HepG2 (cell line): ENCODE measurements around the gene QRSL1. TPM values are rescaled to one million over a fixed set of nuclear protein-coding genes. Genes with fewer than 3 reads are reported as not detected.

Experiments
- ATAC-seq: fragments of 200-7000 bp; cut with Tn5 transposase; 3 replicates; pipeline ENCODE4 v1.9.1; 2020; ENCODE audit warnings: mild to moderate bottlenecking, moderate library complexity
- BruUV-seq: library from RNA; stranded (reverse); fragments of 400-500 nt; replicated peaks from 2 replicates; lab custom pipeline; 2021; lab: Mats Ljungman, UMichigan
- CTCF ChIA-PET: fragments of 300-600 bp; formaldehyde crosslinking; extraction: SDS; loops from one replicate; lab custom pipeline; 2021; ENCODE audit warnings: low total read pairs, inconsistent platforms, low intra/inter-chr PET ratio; lab: Yijun Ruan, JAX
- POLR2A ChIA-PET: fragments of 350-600 bp; sonication (Branson Sonifier 250); formaldehyde crosslinking; loops from one replicate; lab custom pipeline; 2020; ENCODE audit warnings: antibody characterized with exemption, inconsistent platforms; lab: Yijun Ruan, JAX
- DNase-seq: peaks from one replicate; pipeline ENCODE4 v3.0.0-alpha.2; 2015; ENCODE audit warnings: low spot score
- FAIRE-seq: peaks from 3 replicates; lab custom pipeline; 2011; peaks lifted over from hg19 to GRCh38; lab: Jason Lieb, UNC
- H2AFZ ChIP-seq: one replicate; pipeline ENCODE4 v1.6.1; 2011; ENCODE audit warnings: low read length, inconsistent platforms
- H3K27ac ChIP-seq: fragments of 300-600 bp; 3 replicates; pipeline ENCODE4 v1.8.0; 2011; ENCODE audit warnings: mixed run types, mild to moderate bottlenecking, mixed read lengths, low read length, inconsistent platforms; ENCODE audit not compliant: insufficient read depth; ENCODE audit errors: extremely low read length
- H3K27me3 ChIP-seq, 2 experiments: fragments of 200-600 bp in 1 of 2; 2 replicates in 1 of 2; 3 replicates in 1 of 2; pipeline versions ENCODE4 v1.6.0 to v1.8.0; 2011; ENCODE audit warnings: low read length in 2 of 2, mild to moderate bottlenecking in 2 of 2, moderate library complexity in 2 of 2, inconsistent platforms in 1 of 2; ENCODE audit not compliant: insufficient read depth in 2 of 2, control insufficient read depth in 1 of 2
- H3K36me3 ChIP-seq, 2 experiments: fragments of 200-600 bp in 1 of 2; replicated peaks in 1 of 2; 2 replicates in 1 of 2; 3 replicates in 1 of 2; pipeline versions ENCODE4 v1.5.1 to v1.8.0; 2011; ENCODE audit warnings: low read length in 2 of 2, inconsistent platforms in 1 of 2; ENCODE audit not compliant: insufficient read depth in 2 of 2, control insufficient read depth in 1 of 2
- H3K4me1 ChIP-seq: 2 replicates; pipeline ENCODE4 v1.5.1; 2012; ENCODE audit warnings: low read length, inconsistent platforms; ENCODE audit not compliant: insufficient read depth
- H3K4me2 ChIP-seq: 2 replicates; pipeline ENCODE4 v1.6.0; 2011; ENCODE audit warnings: low read depth, low read length, inconsistent platforms
- H3K4me3 ChIP-seq, 3 experiments: fragments of 200-600 bp in 1 of 3; sonication (generic), shearing (Covaris generic) in 1 of 3; replicated peaks in 1 of 3; 2 replicates each; pipeline ENCODE4 v1.5.1; 2011 to 2016; ENCODE audit warnings: low read length in 3 of 3, inconsistent platforms in 2 of 3, low read depth in 2 of 3, mild to moderate bottlenecking in 2 of 3, control low read depth in 1 of 3, mixed read lengths in 1 of 3; ENCODE audit not compliant: insufficient read depth in 1 of 3
- H3K79me2 ChIP-seq: one replicate; pipeline ENCODE4 v1.6.1; 2011; ENCODE audit warnings: low read length, inconsistent platforms; ENCODE audit not compliant: insufficient read depth
- H3K9ac ChIP-seq: 2 replicates; pipeline ENCODE4 v1.6.0; 2011; ENCODE audit warnings: mild to moderate bottlenecking, low read depth, low read length, inconsistent platforms; ENCODE audit not compliant: insufficient read depth
- H3K9me3 ChIP-seq: 2 replicates; pipeline ENCODE4 v1.5.1; 2012; ENCODE audit warnings: mild to moderate bottlenecking, low read length
- H4K20me1 ChIP-seq: 2 replicates; pipeline ENCODE4 v1.6.0; 2011; ENCODE audit warnings: inconsistent platforms, mild to moderate bottlenecking, low read length, moderate library complexity; ENCODE audit not compliant: insufficient read depth
- ASH2L ChIP-seq: fragments of 300-600, 200-600 bp; sonication (generic); IDR thresholded peaks from 2 replicates; pipeline ENCODE4 v1.7.0; 2017; ENCODE audit warnings: low read depth, mild to moderate bottlenecking, moderate library complexity, mixed read lengths, low read length; ENCODE audit not compliant: insufficient read length
- HDAC6 ChIP-seq: fragments of 200-600 bp; sonication (generic); IDR thresholded peaks from 2 replicates; pipeline ENCODE4 v1.7.0; 2017; ENCODE audit warnings: mild to moderate bottlenecking, antibody characterized with exemption, low read length, low read depth
- MEIS1 ChIP-seq: sonication (generic); formaldehyde crosslinking; IDR thresholded peaks from 2 replicates; pipeline ENCODE4 v1.9.0; 2021; ENCODE audit warnings: mild to moderate bottlenecking, missing genetic modification reagents, moderate library complexity, borderline replicate concordance
- RELA ChIP-seq: sonication (generic); formaldehyde crosslinking; IDR thresholded peaks from 2 replicates; pipeline ENCODE4 v1.4.0; 2020; ENCODE audit warnings: missing genetic modification reagents
- RNF2 ChIP-seq: fragments of 450-650 bp; conservative IDR thresholded peaks from 2 replicates; pipeline ENCODE4 v1.6.1; 2016; ENCODE audit warnings: low read depth
- SNAPC4 ChIP-seq: sonication (generic); formaldehyde crosslinking; IDR thresholded peaks from 2 replicates; pipeline ENCODE4 v1.4.0; 2020; ENCODE audit warnings: mild to moderate bottlenecking, missing genetic modification reagents
- TARDBP ChIP-seq: sonication (generic); formaldehyde crosslinking; IDR thresholded peaks from 2 replicates; pipeline ENCODE4 v1.8.0; 2022; ENCODE audit warnings: mild to moderate bottlenecking, missing genetic modification reagents
- ZBTB42 ChIP-seq: sonication (generic); formaldehyde crosslinking; IDR thresholded peaks from 2 replicates; pipeline ENCODE4 v1.5.0; 2020; ENCODE audit warnings: mild to moderate bottlenecking, missing genetic modification reagents
- ZMAT5 ChIP-seq: sonication (generic); formaldehyde crosslinking; IDR thresholded peaks from 2 replicates; pipeline ENCODE4 v1.5.0; 2020; ENCODE audit warnings: mild to moderate bottlenecking, low read depth, missing genetic modification reagents, borderline replicate concordance
- ZNF17 ChIP-seq: sonication (generic); formaldehyde crosslinking; IDR thresholded peaks from 2 replicates; pipeline ENCODE4 v1.5.0; 2020; ENCODE audit warnings: mild to moderate bottlenecking, missing genetic modification reagents
- ZNF564 ChIP-seq: sonication (generic); formaldehyde crosslinking; IDR thresholded peaks from 2 replicates; pipeline ENCODE4 v1.8.1; 2023; ENCODE audit warnings: mild to moderate bottlenecking, missing genetic modification reagents
- WGBS: methylation state at CpG from one replicate; pipeline ENCODE4 v1.1.6; 2017; ENCODE audit warnings: low lambda C conversion rate; 5-methylcytosine and 5-hydroxymethylcytosine counted together
- in situ Hi-C: cut with HindIII; loops from 2 replicates; pipeline ENCODE4 v1.10.0; 2017; ENCODE audit warnings: low pct_unique_long_range_greater_than_20kb; ENCODE audit not compliant: extremely low pct_ligation_motif_present
- intact Hi-C: fragments of 100-400 bp; cut with micrococcal nuclease; formaldehyde crosslinking; loops from one replicate; pipeline ENCODE4 v1.10.0; 2022; ENCODE audit not compliant: unreplicated experiment
- polyA plus RNA-seq, 8 experiments: library from polyadenylated mRNA; depleted of rRNA in 3 of 8; stranded (reverse) in 7 of 8; unstranded in 1 of 8; fragments of >200 nt; fragmentation: Illumina TruSeq in 4 of 8; extraction: Trizol in 4 of 8; gene quantifications; 2 replicates each; pipeline versions ENCODE4 v1.2.1 to v1.2.3, GENCODE V29; 2011 to 2016; ENCODE audit warnings: low read depth in 4 of 8, missing spikeins in 1 of 8, mixed read lengths in 1 of 8; ENCODE audit not compliant: insufficient read depth in 1 of 8
- total RNA-seq, 5 experiments: library from RNA; depleted of rRNA; stranded (reverse); fragments of >200 nt; fragmentation: Illumina TruSeq; extraction: Trizol; gene quantifications; 2 replicates each; pipeline ENCODE4 v1.2.3, GENCODE V29; 2016; ENCODE audit warnings: low read depth in 1 of 5
- TF ChIP-seq, protein P1 (sequence below): IDR thresholded peaks from 2 replicates; pipeline ENCODE4 v1.6.1; 2016; ENCODE audit warnings: control low read depth
- TF ChIP-seq, protein P2 (sequence below): sonication (generic); formaldehyde crosslinking; IDR thresholded peaks from 2 replicates; pipeline ENCODE4 v1.5.1; 2020; ENCODE audit warnings: missing genetic modification reagents, mild to moderate bottlenecking, borderline replicate concordance
- TF ChIP-seq, protein P3 (sequence below): sonication (generic); formaldehyde crosslinking; IDR thresholded peaks from 2 replicates; pipeline ENCODE4 v1.4.0; 2020; ENCODE audit warnings: missing genetic modification reagents

QRSL1 gene
- total and polyA plus RNA-seq, 2 of the 13 experiments (the other 11 are each of a cell fraction or from before 2014, with no cell fraction given), result 8.2 to 22.3 TPM

- H4K20me1 ChIP-seq, result no peaks in the 10 kb centered on the region
- H3K4me1 ChIP-seq, result peaks cover 9% of the 10 kb centered on the region; the same call in 1 of the 2 replicates
- 93% methylated on average over 7 of the region's 7 CpGs for WGBS
- no peak for DNase-seq
- H3K9ac ChIP-seq, result no peak overlapping the region
- H3K79me2 ChIP-seq, result peaks cover 53% of the 10 kb centered on the region
- H3K27me3 ChIP-seq, result no peaks in the 10 kb centered on the region
- POLR2A ChIA-PET, result no interaction called here
- in situ Hi-C loops (no loop called here), intact Hi-C loops (loop anchor here (10.0 kb wide), 1 partner anchor 158 kb away; no protein-coding TSS in a partner anchor)
- CTCF ChIA-PET, result no interaction called here
- H3K4me2 ChIP-seq, result no peak overlapping the region
- FAIRE-seq, result no peak
- H3K27ac ChIP-seq, result no peak overlapping the region
- TF ChIP-seq TARDBP (CRISPR knock-in tag) (no peak), MEIS1 (no peak), RNF2 (no peak), ZNF564 (CRISPR knock-in tag) (no peak), HDAC6 (no peak), ZNF17 (CRISPR knock-in tag) (no peak), RELA (CRISPR knock-in tag) (no peak), ZMAT5 (CRISPR knock-in tag) (no peak), ZBTB42 (CRISPR knock-in tag) (no peak), SNAPC4 (CRISPR knock-in tag) (no peak), ASH2L (no peak)
- TF ChIP-seq, protein P1, sequence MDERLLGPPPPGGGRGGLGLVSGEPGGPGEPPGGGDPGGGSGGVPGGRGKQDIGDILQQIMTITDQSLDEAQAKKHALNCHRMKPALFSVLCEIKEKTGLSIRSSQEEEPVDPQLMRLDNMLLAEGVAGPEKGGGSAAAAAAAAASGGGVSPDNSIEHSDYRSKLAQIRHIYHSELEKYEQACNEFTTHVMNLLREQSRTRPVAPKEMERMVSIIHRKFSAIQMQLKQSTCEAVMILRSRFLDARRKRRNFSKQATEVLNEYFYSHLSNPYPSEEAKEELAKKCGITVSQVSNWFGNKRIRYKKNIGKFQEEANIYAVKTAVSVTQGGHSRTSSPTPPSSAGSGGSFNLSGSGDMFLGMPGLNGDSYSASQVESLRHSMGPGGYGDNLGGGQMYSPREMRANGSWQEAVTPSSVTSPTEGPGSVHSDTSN (CRISPR knock-in tag), result no peak
- TF ChIP-seq, protein P2, sequence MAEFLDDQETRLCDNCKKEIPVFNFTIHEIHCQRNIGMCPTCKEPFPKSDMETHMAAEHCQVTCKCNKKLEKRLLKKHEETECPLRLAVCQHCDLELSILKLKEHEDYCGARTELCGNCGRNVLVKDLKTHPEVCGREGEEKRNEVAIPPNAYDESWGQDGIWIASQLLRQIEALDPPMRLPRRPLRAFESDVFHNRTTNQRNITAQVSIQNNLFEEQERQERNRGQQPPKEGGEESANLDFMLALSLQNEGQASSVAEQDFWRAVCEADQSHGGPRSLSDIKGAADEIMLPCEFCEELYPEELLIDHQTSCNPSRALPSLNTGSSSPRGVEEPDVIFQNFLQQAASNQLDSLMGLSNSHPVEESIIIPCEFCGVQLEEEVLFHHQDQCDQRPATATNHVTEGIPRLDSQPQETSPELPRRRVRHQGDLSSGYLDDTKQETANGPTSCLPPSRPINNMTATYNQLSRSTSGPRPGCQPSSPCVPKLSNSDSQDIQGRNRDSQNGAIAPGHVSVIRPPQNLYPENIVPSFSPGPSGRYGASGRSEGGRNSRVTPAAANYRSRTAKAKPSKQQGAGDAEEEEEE (CRISPR knock-in tag), result no peak
- TF ChIP-seq, protein P3, sequence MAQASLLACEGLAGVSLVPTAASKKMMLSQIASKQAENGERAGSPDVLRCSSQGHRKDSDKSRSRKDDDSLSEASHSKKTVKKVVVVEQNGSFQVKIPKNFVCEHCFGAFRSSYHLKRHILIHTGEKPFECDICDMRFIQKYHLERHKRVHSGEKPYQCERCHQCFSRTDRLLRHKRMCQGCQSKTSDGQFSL, result no peak
- no peaks in the 10 kb centered on the region for H3K9me3 ChIP-seq
- no peak overlapping the region for H3K4me3 ChIP-seq
- H2AFZ ChIP-seq, result no peak overlapping the region
- H3K36me3 ChIP-seq, result peaks cover 1 to 24% of the 10 kb centered on the region in 2 experiments; a peak in 3 of 5 replicates
- no peak for ATAC-seq
- BruUV-seq, result no TSS peak
Measured at GRCh38 chr6:106637051-106637716, 7.8 kb downstream of the QRSL1 start.
